ENCODE data around the gene BMP3.
"Not testable (repeated sequence)": the region's sequence is repeated elsewhere in the genome, so short reads cannot be mapped to it uniquely, and the experiment has no call there.

The BMP3 gene

GRCh38 chr4:81030061-81030980 is at the start of gene BMP3:
TSS of gene BMP3 (plus strand) at chr4:81030708. CDS start at chr4:81031285, 577 bp downstream.
- no peak for DNase-seq (ENCODE audit: low read depth, low spot score)

- no peak for DNase-seq (ENCODE audit: low read depth, low spot score)
Measured at GRCh38 chr4:80986011-80986410, 44.5 kb upstream of the BMP3 start.

- DNase-seq (ENCODE audit: low read depth, low spot score), result no peak
Measured at GRCh38 chr4:80989921-80990544, 40.5 kb upstream of the BMP3 start.

GRCh38 chr4:80990851-80991250 is 39.7 kb upstream of the BMP3 start:
- DNase-seq (ENCODE audit: low read depth, low spot score), result no peak

- DNase-seq (ENCODE audit: low read depth, low spot score), result no peak
Measured at GRCh38 chr4:80999943-81000342, 30.6 kb upstream of the BMP3 start.

- no peak for DNase-seq (ENCODE audit: low read depth, low spot score)
Measured at GRCh38 chr4:81003597-81004111, 26.9 kb upstream of the BMP3 start.

- no peak for DNase-seq (ENCODE audit: low read depth, low spot score)
Measured at GRCh38 chr4:81007417-81007816, 23.1 kb upstream of the BMP3 start.

- DNase-seq (ENCODE audit: low read depth, low spot score), result not testable (repeated sequence)
Measured at GRCh38 chr4:81016566-81016965, 13.9 kb upstream of the BMP3 start.

- no peak for DNase-seq (ENCODE audit: low read depth, low spot score)
Measured at GRCh38 chr4:81019006-81019405, 11.5 kb upstream of the BMP3 start.

GRCh38 chr4:81021142-81021944 is 9.2 kb upstream of the BMP3 start:
- DNase-seq (ENCODE audit: low read depth, low spot score), result no peak

- DNase-seq (ENCODE audit: low read depth, low spot score), result no peak
Measured at GRCh38 chr4:81021981-81022380, 8.5 kb upstream of the BMP3 start.

GRCh38 chr4:81023484-81023883 is 7.0 kb upstream of the BMP3 start:
- no peak for DNase-seq (ENCODE audit: low read depth, low spot score)

- DNase-seq (ENCODE audit: low read depth, low spot score), result no peak
Measured at GRCh38 chr4:81030981-81031791, 678 bp downstream of the BMP3 start.

- no peak for DNase-seq (ENCODE audit: low read depth, low spot score)
Measured at GRCh38 chr4:81031796-81032551, 1.5 kb downstream of the BMP3 start.

GRCh38 chr4:81032771-81033684 is 2.5 kb downstream of the BMP3 start:
- no peak for DNase-seq (ENCODE audit: low read depth, low spot score)

GRCh38 chr4:81038636-81039350 is 8.3 kb downstream of the BMP3 start:
- DNase-seq (ENCODE audit: low read depth, low spot score), result no peak

- DNase-seq (ENCODE audit: low read depth, low spot score), result no peak
Measured at GRCh38 chr4:81039351-81039972, 9.0 kb downstream of the BMP3 start.

GRCh38 chr4:81040012-81040659 is 9.6 kb downstream of the BMP3 start:
- DNase-seq (ENCODE audit: low read depth, low spot score), result no peak

All from activated CD4-positive, CD25-positive, alpha-beta regulatory T cell treated with anti-CD3 and anti-CD28 coated beads, Interleukin-2, amount 50 U/mL, for 16 hours (primary cell).